SK-N-SH (cell line): ENCODE results near the gene RAPH1. TPM values are rescaled to one million over a fixed set of nuclear protein-coding genes. Genes with fewer than 3 reads are reported as not detected.

Source experiments
- CTCF ChIA-PET: fragments of 300-600, 350-600 bp; formaldehyde crosslinking; extraction: SDS; loops from one replicate; lab custom pipeline; 2021; lab: Yijun Ruan, JAX
- POLR2A ChIA-PET: fragments of 350-600 bp; sonication (Branson Sonifier 250); formaldehyde crosslinking; extraction: SDS; loops from one replicate; lab custom pipeline; 2020; ENCODE audit warnings: antibody characterized with exemption, inconsistent platforms; lab: Yijun Ruan, JAX
- DNase-seq: peaks from one replicate; pipeline ENCODE4 v3.0.0; 2012
- H2AFZ ChIP-seq: fragments of 200-600 bp; sonication (generic); 2 replicates; pipeline ENCODE4 v1.8.1; 2016; ENCODE audit warnings: antibody characterized with exemption, mild to moderate bottlenecking, low read depth
- H3F3A ChIP-seq: fragments of 200-600 bp; sonication (generic); replicated peaks from 2 replicates; pipeline ENCODE3; 2016; ENCODE audit warnings: antibody characterized with exemption, mild to moderate bottlenecking; ENCODE audit not compliant: insufficient read depth
- H3K27ac ChIP-seq, 2 experiments: fragments of 200-500 bp in 1 of 2; fragments of 200-600 bp in 1 of 2; sonication (Bioruptor generic) in 1 of 2; sonication (generic), shearing (Covaris generic) in 1 of 2; 2 replicates each; pipeline versions ENCODE4 v1.5.1 to v1.6.1; 2014 to 2016; ENCODE audit warnings: low read depth in 2 of 2, inconsistent platforms in 1 of 2, low read length in 1 of 2, mild to moderate bottlenecking in 1 of 2, mixed read lengths in 1 of 2
- H3K27me3 ChIP-seq: fragments of 200-600 bp; sonication (generic), shearing (Covaris generic); 2 replicates; pipeline ENCODE4 v1.6.1; 2016; ENCODE audit warnings: mixed run types; ENCODE audit not compliant: insufficient read depth
- H3K36me3 ChIP-seq, 2 experiments: fragments of 200-500 bp in 1 of 2; fragments of 200-600 bp in 1 of 2; sonication (Bioruptor generic) in 1 of 2; sonication (generic) in 1 of 2; replicated peaks in 1 of 2; 2 replicates each; pipeline versions ENCODE3 to v1.5.1; 2014 to 2016; ENCODE audit warnings: low read length in 1 of 2, mild to moderate bottlenecking in 1 of 2; ENCODE audit not compliant: insufficient read depth in 2 of 2, control insufficient read depth in 1 of 2
- H3K4me1 ChIP-seq, 2 experiments: fragments of 200-500 bp in 1 of 2; fragments of 200-600 bp in 1 of 2; sonication (Bioruptor generic) in 1 of 2; sonication (generic), shearing (Covaris generic) in 1 of 2; 2 replicates each; pipeline versions ENCODE4 v1.5.1 to v1.6.1; 2014 to 2016; ENCODE audit warnings: low read depth in 1 of 2, low read length in 1 of 2, mixed run types in 1 of 2; ENCODE audit not compliant: insufficient read depth in 2 of 2, control insufficient read depth in 1 of 2
- H3K4me2 ChIP-seq: fragments of 200-600 bp; sonication (generic), shearing (Covaris generic); 2 replicates; pipeline ENCODE4 v1.6.1; 2017; ENCODE audit warnings: mixed run types
- H3K4me3 ChIP-seq, 2 experiments: fragments of 200-500 bp in 1 of 2; fragments of 200-600 bp in 1 of 2; sonication (Bioruptor generic) in 1 of 2; sonication (generic), shearing (Covaris generic) in 1 of 2; 2 replicates each; pipeline versions ENCODE4 v1.5.1 to v1.8.1; 2014 to 2016; ENCODE audit warnings: low read depth in 2 of 2, inconsistent platforms in 1 of 2, low read length in 1 of 2, mild to moderate bottlenecking in 1 of 2, mixed read lengths in 1 of 2, moderate library complexity in 1 of 2
- H3K79me2 ChIP-seq: fragments of 200-600 bp; sonication (generic); 2 replicates; pipeline ENCODE4 v1.8.1; 2017; ENCODE audit warnings: mild to moderate bottlenecking; ENCODE audit not compliant: insufficient read depth
- H3K9ac ChIP-seq: fragments of 200-600 bp; sonication (generic); 2 replicates; pipeline ENCODE4 v1.6.1; 2017; ENCODE audit warnings: mixed run types
- H3K9me2 ChIP-seq: fragments of 200-600 bp; sonication (generic); 2 replicates; pipeline ENCODE4 v1.6.1; 2017; ENCODE audit warnings: mixed run types
- H3K9me3 ChIP-seq: fragments of 200-600 bp; sonication (generic); 2 replicates; pipeline ENCODE4 v1.6.1; 2017; ENCODE audit warnings: mixed run types, mild to moderate bottlenecking, moderate library complexity
- H4K20me1 ChIP-seq: fragments of 200-600 bp; sonication (generic); 2 replicates; pipeline ENCODE4 v1.6.1; 2017; ENCODE audit warnings: mild to moderate bottlenecking, mixed run types; ENCODE audit not compliant: insufficient read depth
- EP300 ChIP-seq, 2 experiments: IDR thresholded peaks; 2 replicates each; pipeline versions ENCODE4 v1.4.0 to v1.6.1; 2012; ENCODE audit warnings: borderline replicate concordance in 1 of 2, low read depth in 1 of 2, low read length in 1 of 2
- FOXJ3 ChIP-seq: sonication (generic); formaldehyde crosslinking; IDR thresholded peaks from 2 replicates; pipeline ENCODE4 v1.5.1; 2020; ENCODE audit warnings: mild to moderate bottlenecking, missing genetic modification reagents
- GATA2 ChIP-seq: sonication (generic); formaldehyde crosslinking; IDR thresholded peaks from 2 replicates; pipeline ENCODE4 v1.5.0; 2020; ENCODE audit warnings: mild to moderate bottlenecking, missing genetic modification reagents
- MEF2A ChIP-seq: IDR thresholded peaks from 2 replicates; pipeline ENCODE4 v1.4.0; 2012; ENCODE audit warnings: low read depth, borderline replicate concordance
- NFIC ChIP-seq: IDR thresholded peaks from 2 replicates; pipeline ENCODE4 v1.4.0; 2012; ENCODE audit warnings: borderline replicate concordance
- RAD21 ChIP-seq: IDR thresholded peaks from 2 replicates; pipeline ENCODE4 v1.6.1; 2012; ENCODE audit warnings: mild to moderate bottlenecking, low read length
- RCOR1 ChIP-seq: fragments of 150-350 bp; IDR thresholded peaks from 2 replicates; pipeline ENCODE4 v1.6.1; 2017; ENCODE audit warnings: antibody characterized with exemption, low read length
- RFX5 ChIP-seq: IDR thresholded peaks from 2 replicates; pipeline ENCODE4 v1.6.1; 2012; ENCODE audit warnings: mild to moderate bottlenecking, improper control_type of control experiment, low read length
- TCF12 ChIP-seq: IDR thresholded peaks from 2 replicates; pipeline ENCODE4 v1.4.0; 2012
- WGBS: methylation state at CpG from one replicate; pipeline ENCODE4 v1.1.6; 2017; ENCODE audit warnings: low lambda C conversion rate; 5-methylcytosine and 5-hydroxymethylcytosine counted together
- polyA plus RNA-seq, 3 experiments: library from polyadenylated mRNA; depleted of rRNA; stranded (reverse); fragments of >200 nt; gene quantifications; 2 replicates each; pipeline ENCODE4 v1.2.3, GENCODE V29; 2012
- TF ChIP-seq, protein P1 (sequence below): IDR thresholded peaks from 2 replicates; pipeline ENCODE4 v1.6.1; 2012; ENCODE audit warnings: mild to moderate bottlenecking, low read depth, low read length, moderate library complexity
- TF ChIP-seq, protein P2 (sequence below): IDR thresholded peaks from 2 replicates; pipeline ENCODE4 v1.4.0; 2012; ENCODE audit warnings: low read depth, borderline replicate concordance
- TF ChIP-seq, protein P3 (sequence below): fragments of 150-350 bp; IDR thresholded peaks from 2 replicates; pipeline ENCODE4 v1.6.1; 2016; ENCODE audit warnings: mild to moderate bottlenecking, low read depth, low read length

RAPH1 gene
- polyA plus RNA-seq, 1 of the 3 experiments (the other 2 are of a cell fraction): 6.7 TPM

DNA sequence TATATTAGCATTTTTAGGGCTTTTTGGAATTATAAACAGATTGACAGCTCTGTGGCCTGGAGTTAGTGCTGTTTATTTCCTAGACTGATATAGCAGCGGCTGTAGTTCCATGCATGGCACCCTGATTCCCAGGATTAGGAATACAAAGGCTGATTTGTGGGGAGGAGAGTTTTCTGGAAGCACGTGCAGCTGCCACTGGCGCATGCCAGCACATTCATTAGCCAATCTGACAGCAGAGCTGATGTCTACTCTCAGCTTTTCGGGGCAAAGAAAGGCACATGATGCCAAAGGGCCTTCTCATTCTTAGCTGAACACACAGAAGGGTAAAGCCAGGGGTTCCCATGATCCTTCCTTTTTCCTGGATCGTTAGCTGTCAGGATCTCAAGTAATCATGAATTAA, 45.7 kb upstream of the RAPH1 start (continued):
- TF ChIP-seq GATA2 (CRISPR knock-in tag) (no peak), EP300 (IDR thresholded peaks at IDR 0.05; ENCODE audit: borderline replicate concordance in 1 of 2, low read depth in 1 of 2, low read length in 1 of 2) (no peak), TCF12 (no peak), MEF2A (no peak)

DNA sequence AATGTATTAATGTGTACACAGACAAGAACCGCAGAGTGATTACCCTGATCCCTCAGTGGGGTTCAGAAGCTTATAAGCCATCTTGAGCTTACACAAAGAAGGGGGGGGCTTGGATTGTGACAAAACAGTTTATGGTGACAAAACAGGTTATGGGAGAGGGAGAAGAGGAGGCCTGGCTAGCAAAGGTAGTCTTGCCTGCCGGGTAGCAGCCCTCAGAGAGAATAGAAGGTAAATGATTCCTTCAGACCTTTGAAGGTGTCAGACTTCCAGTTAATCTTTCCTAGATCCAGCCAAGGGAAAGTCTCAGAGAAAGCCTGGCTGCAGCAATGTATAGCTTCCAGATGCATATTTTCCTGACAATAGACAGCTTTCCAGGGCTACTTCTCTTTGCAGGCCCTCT, 44.6 kb upstream of the RAPH1 start:
- Histone ChIP-seq H3K4me2 (no peak overlapping the region), H3K4me1 (peaks cover 0 to 12% of the 10 kb centered on the region in 2 experiments; a peak in 3 of 4 replicates)

DNA sequence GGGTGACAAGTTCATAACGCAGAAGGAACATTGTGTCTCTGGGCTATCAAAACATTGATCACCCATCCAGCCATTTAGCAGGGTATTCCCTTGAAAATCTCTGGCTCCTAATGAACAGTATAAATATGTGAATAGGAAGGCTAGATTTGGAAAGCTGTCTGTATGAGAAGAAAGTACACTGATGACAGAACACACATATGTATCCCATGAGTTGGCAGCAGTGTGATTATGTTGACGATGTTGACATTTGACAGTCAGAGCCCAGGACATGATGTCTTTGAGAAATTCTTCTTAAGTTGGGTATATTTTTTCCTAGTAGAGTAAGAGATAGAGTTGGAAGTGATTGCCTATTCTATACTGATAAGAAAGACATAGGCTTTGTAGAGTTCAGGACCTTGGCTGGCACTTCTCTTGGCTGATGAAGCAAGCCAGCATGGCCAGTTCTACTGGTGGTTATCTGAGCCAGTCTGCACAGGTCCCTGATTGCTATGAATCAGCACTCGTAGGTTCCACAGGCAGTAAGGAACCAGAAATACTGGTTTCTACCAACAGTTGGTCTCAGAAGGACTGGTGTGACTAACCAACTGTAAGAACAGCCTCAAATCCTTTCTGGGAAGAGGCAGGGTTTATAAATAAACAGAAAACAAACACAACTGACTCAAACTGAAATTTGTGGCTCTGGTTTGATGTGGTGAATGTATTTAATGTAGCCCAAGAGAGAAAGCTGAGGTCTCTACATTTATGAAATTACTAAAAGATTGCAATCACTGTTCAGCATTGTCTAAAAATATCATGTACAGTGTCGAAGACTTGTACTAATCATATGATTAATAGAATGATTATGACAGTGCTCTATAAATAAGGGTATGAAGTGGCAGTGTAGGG, 43.9 kb upstream of the RAPH1 start:
- Histone ChIP-seq H3K9ac (no peak overlapping the region), H3K4me3 (no peak overlapping the region), H3K27me3 (no peaks in the 10 kb centered on the region), H3K27ac (no peak overlapping the region), H3K36me3 (no peaks in the 10 kb centered on the region), H4K20me1 (no peaks in the 10 kb centered on the region), H3K9me2 (no peaks in the 10 kb centered on the region), H3K4me2 (no peak overlapping the region), H3K4me1 (peaks cover 0 to 7% of the 10 kb centered on the region in 2 experiments; a peak in 3 of 4 replicates), H3K9me3 (no peaks in the 10 kb centered on the region), H2AFZ (no peak overlapping the region)
- 70% methylated on average over 4 of the region's 4 CpGs for WGBS
- ChIA-PET CTCF (no interaction called here), POLR2A (no interaction called here)
- no peak for DNase-seq
- TF ChIP-seq NFIC: no peak
- TF ChIP-seq RFX5: no peak
- TF ChIP-seq, protein P1, sequence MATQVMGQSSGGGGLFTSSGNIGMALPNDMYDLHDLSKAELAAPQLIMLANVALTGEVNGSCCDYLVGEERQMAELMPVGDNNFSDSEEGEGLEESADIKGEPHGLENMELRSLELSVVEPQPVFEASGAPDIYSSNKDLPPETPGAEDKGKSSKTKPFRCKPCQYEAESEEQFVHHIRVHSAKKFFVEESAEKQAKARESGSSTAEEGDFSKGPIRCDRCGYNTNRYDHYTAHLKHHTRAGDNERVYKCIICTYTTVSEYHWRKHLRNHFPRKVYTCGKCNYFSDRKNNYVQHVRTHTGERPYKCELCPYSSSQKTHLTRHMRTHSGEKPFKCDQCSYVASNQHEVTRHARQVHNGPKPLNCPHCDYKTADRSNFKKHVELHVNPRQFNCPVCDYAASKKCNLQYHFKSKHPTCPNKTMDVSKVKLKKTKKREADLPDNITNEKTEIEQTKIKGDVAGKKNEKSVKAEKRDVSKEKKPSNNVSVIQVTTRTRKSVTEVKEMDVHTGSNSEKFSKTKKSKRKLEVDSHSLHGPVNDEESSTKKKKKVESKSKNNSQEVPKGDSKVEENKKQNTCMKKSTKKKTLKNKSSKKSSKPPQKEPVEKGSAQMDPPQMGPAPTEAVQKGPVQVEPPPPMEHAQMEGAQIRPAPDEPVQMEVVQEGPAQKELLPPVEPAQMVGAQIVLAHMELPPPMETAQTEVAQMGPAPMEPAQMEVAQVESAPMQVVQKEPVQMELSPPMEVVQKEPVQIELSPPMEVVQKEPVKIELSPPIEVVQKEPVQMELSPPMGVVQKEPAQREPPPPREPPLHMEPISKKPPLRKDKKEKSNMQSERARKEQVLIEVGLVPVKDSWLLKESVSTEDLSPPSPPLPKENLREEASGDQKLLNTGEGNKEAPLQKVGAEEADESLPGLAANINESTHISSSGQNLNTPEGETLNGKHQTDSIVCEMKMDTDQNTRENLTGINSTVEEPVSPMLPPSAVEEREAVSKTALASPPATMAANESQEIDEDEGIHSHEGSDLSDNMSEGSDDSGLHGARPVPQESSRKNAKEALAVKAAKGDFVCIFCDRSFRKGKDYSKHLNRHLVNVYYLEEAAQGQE: peak; percentile 85
- TF ChIP-seq FOXJ3 (CRISPR knock-in tag): no peak
- TF ChIP-seq, protein P2, sequence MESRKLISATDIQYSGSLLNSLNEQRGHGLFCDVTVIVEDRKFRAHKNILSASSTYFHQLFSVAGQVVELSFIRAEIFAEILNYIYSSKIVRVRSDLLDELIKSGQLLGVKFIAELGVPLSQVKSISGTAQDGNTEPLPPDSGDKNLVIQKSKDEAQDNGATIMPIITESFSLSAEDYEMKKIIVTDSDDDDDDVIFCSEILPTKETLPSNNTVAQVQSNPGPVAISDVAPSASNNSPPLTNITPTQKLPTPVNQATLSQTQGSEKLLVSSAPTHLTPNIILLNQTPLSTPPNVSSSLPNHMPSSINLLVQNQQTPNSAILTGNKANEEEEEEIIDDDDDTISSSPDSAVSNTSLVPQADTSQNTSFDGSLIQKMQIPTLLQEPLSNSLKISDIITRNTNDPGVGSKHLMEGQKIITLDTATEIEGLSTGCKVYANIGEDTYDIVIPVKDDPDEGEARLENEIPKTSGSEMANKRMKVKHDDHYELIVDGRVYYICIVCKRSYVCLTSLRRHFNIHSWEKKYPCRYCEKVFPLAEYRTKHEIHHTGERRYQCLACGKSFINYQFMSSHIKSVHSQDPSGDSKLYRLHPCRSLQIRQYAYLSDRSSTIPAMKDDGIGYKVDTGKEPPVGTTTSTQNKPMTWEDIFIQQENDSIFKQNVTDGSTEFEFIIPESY: no peak
- TF ChIP-seq, all 33 proteins: peak for 1
- no peaks in the 10 kb centered on the region for H3F3A ChIP-seq
- no peaks in the 10 kb centered on the region for H3K79me2 ChIP-seq

More for the DNA sequence above, 44.6 kb upstream of the RAPH1 start:
- Histone ChIP-seq H3K9ac (no peak overlapping the region), H4K20me1 (no peaks in the 10 kb centered on the region), H3K27me3 (no peaks in the 10 kb centered on the region), H3K9me3 (no peaks in the 10 kb centered on the region), H2AFZ (no peak overlapping the region), H3F3A (no peaks in the 10 kb centered on the region), H3K4me3 (no peak overlapping the region), H3K27ac (no peak overlapping the region), H3K79me2 (no peaks in the 10 kb centered on the region), H3K36me3 (no peaks in the 10 kb centered on the region), H3K9me2 (no peaks in the 10 kb centered on the region)
- ChIA-PET POLR2A (no interaction called here), CTCF (no interaction called here)
- WGBS: 94% methylated on average over 2 of the region's 2 CpGs
- no peak for DNase-seq
- TF ChIP-seq FOXJ3 (CRISPR knock-in tag): no peak
- TF ChIP-seq RCOR1: no peak
- no peak for TF ChIP-seq GATA2 (CRISPR knock-in tag)
- TF ChIP-seq, protein P3, sequence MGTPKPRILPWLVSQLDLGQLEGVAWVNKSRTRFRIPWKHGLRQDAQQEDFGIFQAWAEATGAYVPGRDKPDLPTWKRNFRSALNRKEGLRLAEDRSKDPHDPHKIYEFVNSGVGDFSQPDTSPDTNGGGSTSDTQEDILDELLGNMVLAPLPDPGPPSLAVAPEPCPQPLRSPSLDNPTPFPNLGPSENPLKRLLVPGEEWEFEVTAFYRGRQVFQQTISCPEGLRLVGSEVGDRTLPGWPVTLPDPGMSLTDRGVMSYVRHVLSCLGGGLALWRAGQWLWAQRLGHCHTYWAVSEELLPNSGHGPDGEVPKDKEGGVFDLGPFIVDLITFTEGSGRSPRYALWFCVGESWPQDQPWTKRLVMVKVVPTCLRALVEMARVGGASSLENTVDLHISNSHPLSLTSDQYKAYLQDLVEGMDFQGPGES: no peak
- TF ChIP-seq RAD21: no peak
